GM21576 (cell line): ENCODE data around the gene CTCFL.

ENCODE experiments used
- ATAC-seq: cut with Tn5 transposase; IDR thresholded peaks from one replicate; pipeline ENCODE4 v1.9.1; 2021; ENCODE audit warnings: mild to moderate bottlenecking, moderate library complexity; ENCODE audit not compliant: unreplicated experiment

Gene CTCFL

DNA sequence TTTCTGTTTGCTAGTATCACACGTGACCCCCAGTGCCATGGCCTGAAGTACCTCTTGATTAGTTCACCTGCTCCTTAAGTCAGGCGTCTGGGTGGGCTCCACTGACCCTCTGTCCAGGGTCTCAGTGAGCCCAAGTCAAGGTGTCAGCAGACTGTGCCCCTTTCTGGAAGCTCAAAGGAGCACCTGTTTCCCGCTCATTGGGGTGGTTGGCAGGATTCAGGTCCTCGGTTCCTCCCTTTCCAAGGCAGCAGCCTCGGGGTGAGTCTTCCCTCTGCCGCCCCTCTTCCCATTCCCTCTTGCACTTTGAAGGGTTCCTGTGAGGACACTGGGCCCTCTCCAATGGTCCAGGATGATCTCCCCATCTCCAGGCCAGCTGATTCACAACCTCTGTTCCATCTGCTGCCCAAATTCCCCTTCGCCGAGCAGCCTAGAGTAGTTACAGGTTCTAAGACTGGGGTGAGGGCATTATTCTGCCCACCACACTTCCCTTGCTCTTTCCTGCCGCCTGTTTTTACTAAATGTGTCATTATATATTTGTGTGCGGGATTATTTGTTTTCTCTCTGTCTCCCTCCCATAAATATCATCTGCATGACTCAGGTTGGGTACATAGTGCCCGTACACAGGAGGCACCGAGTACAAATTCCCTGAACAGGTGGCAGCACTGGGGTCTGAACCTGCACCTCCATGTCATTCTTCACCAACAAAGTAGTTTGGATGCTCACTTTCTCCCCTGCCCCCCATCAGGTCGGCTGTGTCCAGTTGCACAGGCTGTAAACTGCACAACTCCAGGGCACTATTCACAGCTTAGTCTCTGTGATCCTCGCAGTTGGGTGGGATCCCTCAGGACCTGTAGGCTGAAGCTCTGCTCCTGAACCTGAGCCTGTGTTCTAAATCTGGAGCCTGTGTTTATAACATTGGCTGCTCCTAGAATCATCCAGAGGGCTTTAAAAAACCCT, 75.3 kb downstream of the CTCFL start:
- ATAC-seq: no peak

DNA sequence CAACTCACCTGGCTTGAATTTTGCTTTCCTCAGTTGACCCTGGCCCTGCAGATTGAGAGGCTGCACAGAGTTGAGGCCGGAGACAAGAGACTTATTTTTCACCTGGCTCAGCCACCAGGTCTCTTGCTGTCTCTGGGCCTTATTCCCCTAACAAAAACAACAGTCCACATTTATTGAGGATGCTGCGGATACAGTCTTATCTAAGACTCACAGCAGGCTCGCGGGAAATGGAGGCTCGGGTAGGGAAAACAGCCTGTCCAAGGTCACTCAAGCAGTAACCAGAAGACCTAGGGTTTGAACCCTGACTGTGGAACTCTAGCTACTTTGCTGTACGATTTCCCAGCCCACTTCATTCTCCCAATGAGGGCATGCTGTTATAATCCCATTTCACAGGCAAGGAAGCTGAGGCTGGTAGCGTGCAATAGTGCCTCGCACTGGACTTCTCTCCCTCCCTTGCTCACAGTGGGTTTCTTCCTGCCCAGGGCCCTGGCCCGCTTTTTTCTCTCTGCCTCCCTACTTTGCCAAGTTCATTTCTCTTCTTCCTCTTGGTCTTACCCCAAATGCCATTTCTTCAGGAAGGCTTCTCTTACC, 76.1 kb downstream of the CTCFL start:
- no peak for ATAC-seq
